MM.1S (cell line): ENCODE data around the gene CFAP46.

Experiments used
- EZH2 ChIP-seq: fragments of 300-600 bp; sonication (generic); optimal IDR thresholded peaks from 2 replicates; pipeline ENCODE3; 2017; ENCODE audit warnings: low read depth, mild to moderate bottlenecking, antibody characterized with exemption, low read length, mixed read lengths
- EZH2phosphoT487 ChIP-seq: fragments of 300-600 bp; sonication (generic); IDR thresholded peaks from 2 replicates; pipeline ENCODE4 v1.6.1; 2018; ENCODE audit warnings: antibody characterized with exemption, low read length
- TF ChIP-seq, protein P1 (sequence below): fragments of 300-600 bp; sonication (generic); IDR thresholded peaks from 2 replicates; pipeline ENCODE4 v1.5.1; 2016; ENCODE audit warnings: antibody characterized with exemption, low read length, mixed read lengths

DNA sequence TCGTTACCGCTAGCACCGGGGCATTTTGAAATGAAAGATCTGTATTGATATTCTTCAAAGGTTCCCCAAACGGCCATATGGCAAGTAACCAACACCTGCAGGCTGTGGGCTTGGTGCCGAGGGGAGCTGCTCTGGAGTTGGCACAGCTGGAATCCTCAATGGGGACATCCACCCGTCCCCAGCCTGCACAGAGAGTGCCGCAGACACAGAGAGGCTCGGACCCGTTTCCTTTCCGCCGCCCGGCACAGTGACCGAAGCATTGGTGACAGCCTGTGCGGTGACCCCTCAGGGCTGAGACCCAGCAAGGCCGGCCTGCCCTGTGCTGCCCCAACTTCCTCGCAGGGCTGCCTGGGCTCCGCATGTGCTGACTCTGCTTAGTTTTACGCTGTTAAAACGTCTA lies 4.5 kb downstream of the CFAP46 start:
- TF ChIP-seq, protein P1, sequence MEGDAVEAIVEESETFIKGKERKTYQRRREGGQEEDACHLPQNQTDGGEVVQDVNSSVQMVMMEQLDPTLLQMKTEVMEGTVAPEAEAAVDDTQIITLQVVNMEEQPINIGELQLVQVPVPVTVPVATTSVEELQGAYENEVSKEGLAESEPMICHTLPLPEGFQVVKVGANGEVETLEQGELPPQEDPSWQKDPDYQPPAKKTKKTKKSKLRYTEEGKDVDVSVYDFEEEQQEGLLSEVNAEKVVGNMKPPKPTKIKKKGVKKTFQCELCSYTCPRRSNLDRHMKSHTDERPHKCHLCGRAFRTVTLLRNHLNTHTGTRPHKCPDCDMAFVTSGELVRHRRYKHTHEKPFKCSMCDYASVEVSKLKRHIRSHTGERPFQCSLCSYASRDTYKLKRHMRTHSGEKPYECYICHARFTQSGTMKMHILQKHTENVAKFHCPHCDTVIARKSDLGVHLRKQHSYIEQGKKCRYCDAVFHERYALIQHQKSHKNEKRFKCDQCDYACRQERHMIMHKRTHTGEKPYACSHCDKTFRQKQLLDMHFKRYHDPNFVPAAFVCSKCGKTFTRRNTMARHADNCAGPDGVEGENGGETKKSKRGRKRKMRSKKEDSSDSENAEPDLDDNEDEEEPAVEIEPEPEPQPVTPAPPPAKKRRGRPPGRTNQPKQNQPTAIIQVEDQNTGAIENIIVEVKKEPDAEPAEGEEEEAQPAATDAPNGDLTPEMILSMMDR, result no peak
- TF ChIP-seq EZH2phosphoT487 (no peak), EZH2 (no peak)
